ENCODE results near the gene IRF4.

DNA sequence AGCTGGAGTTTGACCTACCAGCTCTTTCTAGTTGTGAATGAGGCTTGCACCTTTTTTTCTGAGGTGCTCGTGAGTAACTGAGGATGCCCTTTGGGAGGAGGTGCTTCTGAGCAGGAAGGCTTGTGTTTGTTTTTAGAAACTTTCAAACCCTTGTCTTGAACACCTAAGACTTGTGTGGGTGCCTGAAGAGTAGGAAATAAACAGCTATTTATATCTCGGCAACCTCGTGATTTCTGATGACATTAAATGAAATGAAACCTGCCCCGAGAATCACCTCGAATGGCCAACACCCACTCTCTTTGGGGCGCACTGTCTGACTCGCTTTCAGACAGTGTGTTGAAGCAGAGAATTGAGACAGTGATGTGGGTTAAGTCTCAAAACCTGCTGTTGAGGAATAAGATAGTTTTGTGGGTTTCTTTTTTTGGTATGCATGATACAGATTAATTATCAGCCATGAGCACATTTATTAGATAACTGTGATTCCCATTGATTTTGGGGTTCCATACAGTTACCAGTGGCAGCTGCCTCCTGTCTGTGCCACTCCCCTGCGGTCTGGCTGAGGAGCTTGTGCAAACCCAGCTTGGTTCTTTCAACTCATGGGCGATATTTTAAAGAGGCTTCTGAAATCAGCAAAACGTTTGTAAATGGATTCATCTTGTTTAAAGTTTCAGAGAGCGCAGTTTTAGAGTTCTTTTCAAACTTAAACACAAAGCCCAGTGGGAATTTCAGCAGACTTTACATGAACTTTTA is 8.4 kb downstream of the IRF4 start:
- TF ChIP-seq, protein P1, sequence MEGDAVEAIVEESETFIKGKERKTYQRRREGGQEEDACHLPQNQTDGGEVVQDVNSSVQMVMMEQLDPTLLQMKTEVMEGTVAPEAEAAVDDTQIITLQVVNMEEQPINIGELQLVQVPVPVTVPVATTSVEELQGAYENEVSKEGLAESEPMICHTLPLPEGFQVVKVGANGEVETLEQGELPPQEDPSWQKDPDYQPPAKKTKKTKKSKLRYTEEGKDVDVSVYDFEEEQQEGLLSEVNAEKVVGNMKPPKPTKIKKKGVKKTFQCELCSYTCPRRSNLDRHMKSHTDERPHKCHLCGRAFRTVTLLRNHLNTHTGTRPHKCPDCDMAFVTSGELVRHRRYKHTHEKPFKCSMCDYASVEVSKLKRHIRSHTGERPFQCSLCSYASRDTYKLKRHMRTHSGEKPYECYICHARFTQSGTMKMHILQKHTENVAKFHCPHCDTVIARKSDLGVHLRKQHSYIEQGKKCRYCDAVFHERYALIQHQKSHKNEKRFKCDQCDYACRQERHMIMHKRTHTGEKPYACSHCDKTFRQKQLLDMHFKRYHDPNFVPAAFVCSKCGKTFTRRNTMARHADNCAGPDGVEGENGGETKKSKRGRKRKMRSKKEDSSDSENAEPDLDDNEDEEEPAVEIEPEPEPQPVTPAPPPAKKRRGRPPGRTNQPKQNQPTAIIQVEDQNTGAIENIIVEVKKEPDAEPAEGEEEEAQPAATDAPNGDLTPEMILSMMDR (IDR thresholded peaks at IDR 0.05; ENCODE audit: low read depth, low read length), result no peak
- TF ChIP-seq MYC (IDR thresholded peaks at IDR 0.05; ENCODE audit: low read depth, low read length) (no peak), POLR2A (IDR thresholded peaks at IDR 0.05; ENCODE audit: extremely low read depth, insufficient read length) (no peak)
- TF ChIP-seq, protein P2, sequence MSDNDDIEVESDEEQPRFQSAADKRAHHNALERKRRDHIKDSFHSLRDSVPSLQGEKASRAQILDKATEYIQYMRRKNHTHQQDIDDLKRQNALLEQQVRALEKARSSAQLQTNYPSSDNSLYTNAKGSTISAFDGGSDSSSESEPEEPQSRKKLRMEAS (IDR thresholded peaks at IDR 0.05; ENCODE audit: low read depth, low read length), result no peak

Measured in NB4 (cell line).